Measurements from ENCODE around the gene NME9.

The NME9 gene

DNA sequence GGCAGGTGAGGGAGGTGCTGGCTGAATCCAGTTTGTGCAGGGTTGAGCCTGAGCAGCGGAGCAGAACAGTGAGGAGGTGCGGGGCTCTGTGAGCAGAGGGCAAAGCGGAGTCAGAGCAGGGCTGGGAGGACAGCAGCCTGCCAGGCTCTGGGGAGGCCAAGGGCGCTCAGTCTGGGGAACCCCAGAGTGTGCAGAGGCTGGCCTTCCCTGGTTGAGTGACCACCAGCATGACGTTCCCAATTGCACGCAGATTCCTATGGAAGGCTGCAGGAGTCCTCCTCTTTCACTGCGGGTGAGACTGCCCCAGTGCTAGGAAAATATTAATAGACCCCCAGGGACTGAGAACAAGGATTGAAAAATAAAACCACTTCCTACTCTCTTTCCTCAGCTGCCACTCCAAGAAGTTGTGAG is 31.9 kb upstream of the NME9 start:
- DNase-seq, result no peak

DNA sequence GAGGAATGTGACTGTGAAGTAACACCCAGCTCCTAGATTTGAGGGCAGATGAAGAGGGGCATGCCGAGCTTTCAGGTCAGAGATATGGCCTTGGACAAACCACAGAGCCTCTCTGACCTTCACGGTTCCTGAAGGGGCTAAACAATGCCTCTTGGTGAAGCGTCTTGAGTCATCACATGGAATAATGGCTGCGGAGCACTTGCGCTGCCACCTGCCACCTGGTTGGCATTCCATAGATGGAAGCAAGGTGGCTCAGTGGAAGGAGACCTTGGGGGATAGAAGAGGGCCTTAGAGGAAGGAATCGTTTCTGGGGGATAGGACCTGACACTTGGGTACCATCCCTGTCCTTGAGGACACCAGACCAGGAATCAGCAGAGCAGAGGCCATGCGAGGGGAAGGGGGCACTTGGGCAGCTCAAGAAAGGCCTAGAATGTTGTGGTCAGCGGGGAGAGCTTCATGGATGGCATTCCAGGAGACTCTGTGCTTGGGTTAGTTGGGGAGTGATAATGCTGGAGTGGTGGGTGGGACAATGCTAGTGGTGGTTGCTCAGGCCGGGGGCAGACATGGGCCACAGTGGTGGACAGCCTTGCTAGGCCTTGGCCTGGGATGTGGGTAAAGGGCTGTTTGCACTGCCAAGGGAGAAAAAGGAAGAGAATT is 31.3 kb upstream of the NME9 start:
- no peak for DNase-seq

DNA sequence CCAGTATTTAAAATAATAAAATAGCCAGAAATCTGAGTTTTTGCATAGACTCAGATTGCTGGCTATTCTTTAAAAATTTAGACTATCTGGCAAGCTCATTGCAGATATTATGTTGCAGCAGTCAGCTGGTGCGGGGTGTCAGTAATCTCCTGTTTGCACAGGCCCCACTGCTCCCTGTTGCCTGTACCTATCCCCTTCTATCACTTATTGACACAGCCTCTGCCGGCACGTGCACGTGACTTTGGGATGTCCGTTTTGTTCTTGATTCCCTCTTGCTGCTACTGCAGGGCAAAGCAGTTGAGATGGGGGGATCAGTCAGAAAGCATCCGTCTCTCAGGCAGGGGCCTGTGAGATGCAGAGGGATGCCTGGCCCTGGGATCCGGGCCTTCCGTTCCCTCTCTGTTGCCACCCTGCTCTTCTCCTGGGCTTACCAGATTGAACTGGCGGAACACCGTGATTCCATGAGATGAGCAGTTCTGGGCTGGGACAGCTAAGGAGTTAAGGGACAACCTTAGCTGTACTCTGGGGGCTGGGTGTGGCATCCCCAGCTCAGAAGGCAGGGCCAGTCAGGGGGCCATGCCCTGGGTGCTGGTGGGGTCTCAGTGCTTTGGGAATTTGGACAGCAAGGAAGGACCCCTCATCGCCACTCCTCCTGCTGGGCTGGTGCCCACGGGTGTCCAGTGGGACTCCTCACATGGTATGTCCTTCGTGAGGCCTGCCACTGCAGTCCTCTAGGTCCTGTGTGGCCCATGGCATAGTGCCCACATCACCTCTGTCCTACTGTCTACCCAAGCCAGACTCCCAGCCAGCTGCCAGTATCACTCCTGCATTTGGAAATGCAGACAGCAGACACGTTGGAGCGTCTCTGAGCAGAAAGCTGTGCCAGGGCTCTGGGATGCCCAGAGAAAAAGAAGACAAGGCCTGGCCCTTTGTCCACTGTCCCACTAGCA is 30.5 kb upstream of the NME9 start:
- DNase-seq, result no peak

DNA sequence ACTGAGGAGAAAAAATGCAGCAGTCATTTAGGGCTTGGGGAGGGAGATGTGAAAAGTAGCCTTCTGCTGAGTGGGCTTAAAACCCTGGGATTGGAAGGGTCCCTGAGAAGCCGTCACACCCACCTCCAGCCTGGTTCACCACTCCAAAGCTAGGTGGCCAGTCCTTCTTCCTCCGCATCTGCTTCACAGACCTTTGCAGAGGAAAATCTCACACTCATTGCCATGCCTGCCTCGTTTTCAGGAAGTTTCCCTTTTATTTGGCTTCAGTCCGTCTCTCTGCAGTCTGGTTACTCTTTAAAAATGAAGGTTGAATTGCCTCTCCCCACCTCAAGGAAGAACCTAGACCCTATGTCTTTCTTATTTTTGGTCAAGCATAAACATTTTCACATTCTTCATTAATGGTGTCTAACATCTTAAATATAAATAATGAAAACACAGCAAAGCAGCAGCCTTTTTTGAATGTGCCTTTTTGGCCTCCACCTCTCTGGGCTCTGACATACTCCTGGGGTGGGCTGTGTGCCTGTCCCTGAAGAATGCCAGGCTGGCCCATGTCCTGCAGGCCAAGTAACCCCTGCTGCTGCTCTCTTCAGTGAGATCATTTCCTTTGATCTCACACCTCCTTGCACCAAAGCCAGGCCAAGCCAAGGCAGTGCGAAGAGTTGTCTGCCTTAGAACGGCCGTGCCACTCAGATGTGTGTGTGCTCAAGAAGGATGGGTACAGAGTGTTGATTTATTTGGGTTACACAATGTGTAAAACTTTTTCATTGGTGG is 29.7 kb upstream of the NME9 start:
- no peak for DNase-seq

DNA sequence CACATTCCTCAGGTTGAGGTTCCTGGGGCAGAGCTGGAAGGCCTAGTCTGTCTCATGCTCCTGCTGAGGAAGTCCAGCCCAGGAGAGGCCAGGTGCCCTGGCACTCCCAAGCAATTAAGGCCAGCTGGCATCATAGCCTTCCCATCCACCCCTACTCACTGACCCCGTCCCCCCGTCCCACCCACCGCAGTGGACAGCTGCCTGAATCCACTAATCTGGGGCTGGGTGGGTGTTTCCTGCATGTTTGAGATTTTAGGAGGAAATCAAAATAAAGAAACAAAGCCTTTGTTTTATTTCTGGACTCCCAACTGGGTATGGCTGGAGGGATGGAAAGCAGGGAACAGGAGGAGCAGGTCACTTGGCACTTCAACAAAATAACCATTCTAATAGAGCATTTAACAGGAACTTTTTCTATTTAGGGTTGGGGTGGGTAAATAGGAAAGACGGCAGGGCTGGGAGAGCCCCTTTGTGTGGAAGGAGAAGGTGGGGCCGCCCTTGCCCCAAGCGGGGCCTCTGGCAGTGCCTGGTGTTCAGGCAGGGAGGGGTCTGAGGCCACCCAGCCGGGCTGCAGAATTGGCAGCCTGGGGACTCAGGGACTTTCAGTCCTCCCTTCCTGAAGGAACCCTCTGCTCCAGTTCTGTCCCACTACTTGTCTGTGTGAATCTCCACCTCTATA is 27.2 kb upstream of the NME9 start:
- no peak for DNase-seq

DNA sequence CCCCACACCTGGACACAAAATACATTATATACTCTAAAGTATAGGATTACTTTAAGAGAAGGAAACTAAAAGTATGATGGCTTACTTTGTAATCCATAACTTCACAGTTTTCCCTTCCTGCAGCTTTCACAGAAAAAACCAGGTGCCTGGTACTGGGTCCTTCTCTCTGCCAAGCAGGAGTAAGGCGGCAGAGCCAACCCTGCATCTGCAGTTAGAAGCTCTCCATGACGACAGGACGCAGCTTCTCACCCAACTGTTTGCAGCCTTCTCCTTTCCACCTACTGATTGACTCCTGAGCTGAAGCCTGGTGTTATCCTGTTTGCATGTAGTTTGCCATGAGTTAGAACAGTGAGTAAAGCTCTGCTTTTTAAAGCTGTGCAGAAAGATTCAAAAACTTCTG is 25.4 kb upstream of the NME9 start:
- no peak for DNase-seq

DNA sequence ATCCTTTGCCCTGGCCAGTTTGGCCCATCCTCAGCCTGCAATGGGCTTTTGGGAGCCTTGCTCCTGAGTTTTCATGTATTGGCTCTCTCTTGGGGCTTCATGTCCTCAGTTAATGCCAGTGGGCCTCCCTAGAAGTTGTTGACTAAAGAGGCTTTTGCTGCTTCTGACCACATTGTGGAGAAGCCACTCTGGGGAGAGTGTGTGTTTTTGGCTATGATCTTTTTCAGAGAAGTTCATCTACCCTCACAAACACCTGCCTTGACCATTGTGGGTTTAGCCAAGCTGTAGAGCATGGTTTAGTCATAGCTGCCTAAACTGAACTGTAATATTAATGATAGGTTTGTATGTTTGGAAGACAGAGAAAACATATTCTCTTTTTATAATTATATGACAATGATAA is 24.7 kb upstream of the NME9 start:
- DNase-seq, result no peak

DNA sequence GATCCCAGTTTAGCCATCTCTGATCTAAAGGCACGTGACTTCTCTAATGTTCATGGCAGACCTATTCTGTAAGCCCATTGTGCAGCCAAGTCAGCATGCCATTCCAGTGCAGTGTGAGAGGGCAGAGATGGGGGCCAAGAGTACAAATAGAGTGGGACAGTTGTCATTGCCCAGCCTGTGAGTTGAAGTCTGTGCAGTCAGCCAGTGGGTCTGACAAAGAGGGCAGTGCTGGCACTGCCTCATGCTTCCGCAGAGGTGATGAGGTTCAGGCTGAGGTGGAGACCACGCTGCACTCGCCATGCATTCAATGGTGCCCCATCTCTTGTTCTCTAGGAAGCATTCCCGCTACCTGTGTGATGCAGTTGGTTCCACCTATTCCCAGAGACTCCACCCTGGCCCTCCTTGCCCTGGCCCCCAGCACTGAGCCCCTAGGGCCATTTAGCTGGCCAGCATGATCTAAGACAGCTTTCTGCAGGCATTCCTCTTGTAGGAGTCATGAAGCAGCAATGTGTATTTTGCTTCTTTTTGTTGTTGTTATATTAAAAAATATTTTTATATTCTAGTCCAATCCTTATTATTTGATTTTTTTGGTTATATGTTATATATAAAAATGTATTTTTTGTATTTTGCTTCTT is 22.4 kb upstream of the NME9 start:
- DNase-seq, result no peak

DNA sequence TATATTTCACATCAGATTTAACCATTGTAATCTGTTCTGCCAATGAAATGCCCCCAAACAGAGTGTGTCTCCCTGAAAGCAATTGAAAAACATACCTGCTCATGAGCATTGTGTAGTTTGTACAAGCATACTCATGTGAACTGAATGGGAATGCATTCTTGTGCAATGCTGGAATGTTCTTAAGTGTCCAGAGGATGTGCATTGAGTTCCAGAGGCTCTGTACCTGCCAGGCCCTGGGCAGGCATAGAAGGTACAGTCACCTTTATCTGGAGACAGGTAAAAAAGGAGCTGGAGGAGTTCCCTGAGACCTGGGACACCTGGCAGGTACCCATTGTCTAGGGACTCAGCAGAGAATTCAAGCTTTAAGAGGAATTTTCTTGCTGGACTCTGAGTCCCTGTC is 21.5 kb upstream of the NME9 start:
- DNase-seq, result no peak

DNA sequence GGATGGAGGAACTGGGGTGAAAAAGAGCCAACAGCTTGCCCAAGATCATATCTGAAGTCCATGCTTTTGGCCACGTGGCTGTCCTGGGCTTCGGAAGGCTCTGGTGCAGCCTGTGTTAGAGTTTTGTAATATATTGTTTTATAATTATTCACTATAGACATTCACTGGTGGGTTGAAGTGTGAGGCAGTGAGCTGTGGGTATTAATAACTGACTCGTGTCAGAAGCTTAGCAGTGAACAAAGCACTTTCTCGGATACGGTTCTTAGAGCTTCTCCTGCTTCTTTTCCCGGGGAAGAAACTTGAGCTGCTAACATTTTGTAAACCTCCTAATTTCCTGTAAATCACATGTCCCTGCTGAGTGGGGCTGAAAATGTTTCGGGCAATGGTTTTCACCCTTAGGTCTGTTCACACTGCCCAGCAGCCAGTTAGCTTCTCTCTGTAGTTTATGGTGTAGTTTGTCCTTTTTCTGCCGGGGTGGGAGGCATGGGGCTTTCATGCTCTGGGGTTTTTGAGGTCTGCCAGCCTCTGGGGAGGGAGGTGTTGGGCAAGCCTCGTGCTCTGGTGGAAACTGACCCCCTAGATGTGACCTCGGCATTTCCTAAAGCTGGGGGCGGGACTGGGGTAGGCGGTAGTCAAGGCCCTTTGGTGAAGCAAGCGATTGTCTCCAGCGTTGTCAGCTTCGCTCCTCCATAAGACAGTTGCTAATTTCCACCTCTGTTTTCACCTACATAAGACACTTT is 20.4 kb upstream of the NME9 start:
- no peak for DNase-seq

DNA sequence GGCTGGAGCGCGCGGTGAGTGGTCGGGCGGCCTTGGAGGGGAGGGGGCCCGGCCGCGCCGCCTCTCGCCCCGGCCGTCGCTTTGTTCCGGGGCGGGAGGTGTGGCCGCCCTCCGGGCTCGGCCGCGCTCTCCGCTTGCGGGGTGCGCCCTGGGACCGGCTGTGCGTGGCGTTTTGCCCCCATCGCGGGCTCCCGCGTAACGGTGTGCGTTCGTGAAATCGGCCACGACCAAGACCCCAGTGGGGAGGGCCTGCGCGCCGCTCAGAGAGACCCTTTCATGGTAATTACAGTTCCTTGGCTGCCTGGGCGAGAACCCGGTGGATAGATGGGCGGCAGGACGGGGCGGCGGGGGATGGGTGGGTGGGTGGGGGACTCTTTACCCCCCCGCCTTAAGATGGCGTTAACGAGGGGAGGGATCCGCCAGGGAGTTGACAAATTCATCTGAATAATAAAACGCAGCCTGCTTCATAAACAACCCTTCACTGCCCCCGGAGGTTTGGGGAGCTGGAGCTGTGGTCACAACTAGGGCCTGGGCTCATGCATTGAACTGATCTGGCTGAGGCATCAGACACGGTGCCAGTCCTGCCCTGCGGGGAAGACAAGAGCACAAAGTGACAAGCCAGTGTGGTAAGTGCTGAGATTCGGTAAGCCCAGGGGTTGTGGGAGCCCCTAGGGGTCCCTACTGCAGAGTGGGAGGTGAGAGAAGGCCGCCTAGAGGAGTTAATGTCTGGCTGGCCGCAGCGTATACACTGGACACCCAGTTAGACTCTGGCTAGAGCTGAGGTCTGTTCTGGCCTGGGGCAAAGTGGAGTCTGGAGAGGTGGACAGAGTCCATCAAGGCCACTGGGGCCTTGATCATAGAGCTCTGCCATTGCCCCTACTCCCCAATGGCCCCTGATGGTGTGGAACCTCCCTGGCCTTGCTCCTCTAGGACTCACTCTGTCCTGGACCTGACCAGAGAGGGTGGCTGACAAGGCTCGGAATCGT is 19.4 kb upstream of the NME9 start:
- peak; percentile 22 for DNase-seq

DNA sequence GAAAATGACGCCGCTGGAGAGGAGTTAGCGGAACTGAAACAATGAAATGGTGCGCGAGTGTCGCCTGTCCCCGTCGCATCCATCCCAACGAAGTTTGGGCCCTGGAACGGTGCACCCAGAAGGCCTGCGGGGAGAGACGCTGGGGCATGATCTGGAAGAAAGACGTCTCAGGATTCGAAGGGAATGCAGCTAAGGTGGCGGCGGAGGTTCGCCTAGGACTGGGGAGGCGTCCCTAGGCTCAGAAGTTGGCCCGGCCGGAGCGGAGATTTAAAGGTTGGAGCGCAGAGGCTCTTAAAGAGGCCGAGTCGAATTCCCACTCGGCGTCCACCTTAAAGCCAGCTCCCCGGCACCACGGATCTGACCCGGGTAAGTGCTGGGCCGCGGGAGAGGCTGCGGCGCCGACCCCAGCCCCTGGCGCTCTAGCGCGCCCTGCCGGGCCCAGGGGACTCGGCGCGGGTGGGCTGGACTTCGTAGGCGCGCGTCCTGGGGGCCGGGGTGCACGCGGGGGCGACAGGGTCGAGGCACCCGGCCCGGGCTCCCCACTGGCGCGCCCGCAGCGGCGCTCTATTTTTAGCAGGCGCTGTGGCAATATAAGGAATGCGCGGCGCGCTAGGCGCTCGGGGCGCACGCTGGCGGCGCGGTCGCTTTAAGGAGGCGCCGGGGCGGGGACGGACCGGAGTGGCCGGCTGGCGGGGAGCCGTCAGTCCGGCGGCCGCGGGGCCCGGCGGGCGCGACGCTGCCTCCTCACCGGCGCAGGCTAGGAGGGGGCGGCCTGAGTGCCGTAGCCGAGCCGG is 18.5 kb upstream of the NME9 start, which contains the start of gene MRAS:
Gene MRAS (plus strand): TSS at position 620 of the 794 bp plus-strand sequence. CDS start 24,305 bp downstream, outside the sequence.
- peak; percentile 63 for DNase-seq

DNA sequence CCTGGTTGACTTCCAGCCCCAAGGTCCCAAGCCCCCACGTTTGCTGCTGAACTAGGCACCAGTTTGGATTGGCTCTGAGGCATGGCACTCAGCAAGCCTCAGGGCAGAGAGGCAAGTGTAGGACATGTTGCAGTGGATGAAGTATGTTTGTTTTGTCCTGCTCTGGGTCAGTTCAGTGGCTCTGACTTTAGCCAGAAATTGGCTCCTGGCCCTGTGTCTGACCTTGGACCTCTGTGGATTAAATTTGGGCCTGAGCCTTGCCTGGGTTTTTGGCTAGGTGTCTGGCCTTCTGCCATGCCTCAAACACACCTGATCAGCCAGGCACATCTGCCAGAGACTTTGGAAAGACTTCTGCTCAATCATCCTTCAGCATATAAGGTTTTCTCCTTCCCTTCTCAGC is 15.1 kb upstream of the NME9 start:
- no peak for DNase-seq

DNA sequence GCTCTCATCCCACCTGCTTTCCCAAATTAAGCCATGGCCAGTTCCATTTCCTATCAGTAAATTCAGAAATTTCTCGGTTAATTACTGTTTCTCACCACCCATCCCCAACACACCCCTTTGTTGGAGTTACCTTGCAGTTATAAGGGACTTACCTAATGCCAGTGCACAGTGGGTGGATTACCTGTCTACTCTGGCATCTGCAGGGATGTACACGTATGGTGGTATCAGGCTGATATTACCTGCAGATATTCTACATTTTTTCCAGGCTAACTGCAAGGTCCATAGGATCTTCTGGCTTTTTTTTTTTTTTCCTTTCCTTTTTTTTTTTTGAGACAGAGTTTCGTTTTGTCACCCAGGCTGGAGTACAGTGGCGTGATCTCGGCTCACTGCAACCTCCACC is 10.9 kb upstream of the NME9 start:
- no peak for DNase-seq

DNA sequence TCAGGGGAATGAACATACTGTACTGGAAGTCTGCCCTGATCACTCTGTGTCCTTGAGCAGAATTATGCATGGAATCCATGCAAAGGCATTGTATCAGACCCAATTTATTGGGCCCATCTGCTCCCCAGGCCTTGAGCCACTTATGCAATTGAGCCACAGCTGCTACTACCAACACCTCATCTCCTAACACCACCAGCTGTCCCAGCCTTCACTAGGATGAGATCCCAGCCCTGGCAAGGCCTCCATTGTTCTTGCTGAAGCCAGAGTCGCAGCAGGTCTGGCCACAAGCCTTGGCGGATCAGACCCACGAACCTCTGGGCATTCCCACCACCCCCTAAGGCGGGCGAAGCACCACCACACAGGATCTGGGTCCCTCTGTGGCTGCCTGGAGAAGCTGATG is 9.2 kb upstream of the NME9 start:
- no peak for DNase-seq

DNA sequence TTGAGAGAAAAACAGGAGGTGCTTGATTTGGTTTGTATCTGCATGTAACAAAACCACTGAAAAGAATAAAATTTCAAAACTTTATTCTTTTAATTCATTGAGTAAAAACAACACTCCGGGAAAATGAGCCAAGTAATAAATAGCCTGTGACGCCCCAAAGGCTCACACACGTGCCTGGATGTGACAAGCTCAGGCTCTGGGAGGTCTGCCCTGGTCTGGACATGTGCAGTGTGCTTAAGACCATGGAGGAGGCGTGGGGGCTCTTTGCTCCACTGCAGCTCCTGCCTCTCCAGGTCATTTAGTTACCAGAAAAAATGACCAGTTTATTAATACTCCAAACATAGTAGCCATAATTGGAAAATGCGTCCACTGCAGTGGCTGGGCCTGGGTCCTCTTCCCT is 8.6 kb upstream of the NME9 start:
- DNase-seq, result no peak

DNA sequence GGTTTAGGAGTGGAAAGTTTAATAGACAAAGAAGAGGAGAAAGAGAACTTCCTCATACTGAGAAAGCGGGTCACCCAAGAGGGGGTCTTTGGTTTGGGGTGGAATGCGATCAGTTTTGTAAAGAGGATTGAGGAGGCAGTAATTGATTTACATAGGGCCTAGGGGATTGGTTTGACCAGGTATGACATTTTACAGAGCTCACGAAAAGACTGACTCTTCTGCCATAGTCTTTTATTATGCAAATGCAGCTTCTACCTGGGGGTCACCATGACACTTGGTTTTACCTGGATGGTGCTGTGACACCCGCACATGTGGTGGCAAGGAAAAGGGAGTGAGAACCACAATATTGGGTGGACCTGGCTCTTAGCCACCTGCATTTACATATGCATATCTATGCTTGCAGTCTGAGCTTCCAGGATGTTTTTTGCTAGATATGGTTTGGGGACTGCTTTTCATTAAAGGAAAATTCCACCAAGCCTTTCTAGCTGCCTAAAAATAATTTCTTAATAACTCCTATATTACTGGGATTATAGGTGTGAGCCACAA is 6.9 kb upstream of the NME9 start:
- no peak for DNase-seq

DNA sequence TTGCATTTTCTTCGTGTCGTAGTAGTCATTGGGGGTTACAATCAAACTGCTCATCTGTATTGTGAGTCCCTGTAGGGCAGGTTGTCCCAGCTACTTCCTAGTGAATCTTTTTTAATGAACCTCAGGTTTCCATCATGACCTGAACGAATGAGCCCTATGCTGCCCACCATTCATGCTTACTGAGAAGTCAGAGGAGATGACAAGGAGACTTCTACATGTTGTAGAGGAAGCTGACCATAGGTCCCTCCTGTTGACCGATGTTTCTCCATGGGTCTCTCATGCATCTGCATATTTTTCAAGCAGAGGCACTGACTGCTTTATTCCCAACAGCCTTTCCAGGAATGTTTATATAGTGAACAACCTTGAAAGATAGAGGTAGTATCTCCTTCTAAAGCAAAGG is 5.0 kb upstream of the NME9 start:
- no peak for DNase-seq

DNA sequence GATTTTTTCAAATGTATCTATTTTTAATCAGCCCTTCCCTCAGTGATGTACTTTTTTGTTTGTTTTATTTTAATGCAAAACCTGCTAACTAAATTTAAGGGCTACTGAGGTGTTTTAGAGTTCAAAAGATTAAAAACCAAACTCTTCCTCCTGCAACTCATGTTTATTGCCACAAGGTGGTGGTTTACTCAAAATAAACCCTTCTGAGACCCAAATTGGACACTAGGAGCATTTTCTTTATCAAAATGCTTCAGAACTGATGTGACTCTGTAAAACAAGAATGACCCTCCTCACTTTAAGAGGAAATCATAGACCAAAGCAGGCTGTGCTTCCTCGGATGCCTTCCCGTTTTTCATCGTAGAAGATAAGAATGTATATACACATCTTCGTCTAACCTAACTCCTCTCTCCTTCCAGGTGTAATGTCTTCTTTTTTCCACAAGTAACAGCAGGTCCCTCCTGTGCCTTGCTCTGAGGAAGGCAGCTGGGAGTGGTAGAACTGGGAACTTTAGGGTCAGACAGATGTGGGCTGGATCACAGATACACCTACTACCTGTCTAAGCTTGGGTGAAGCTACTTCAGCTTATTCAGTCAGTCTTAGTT is 2.9 kb upstream of the NME9 start:
- DNase-seq, result peak; percentile 14

Data from NCI-H1092 treated with DMSO at 0.1 percent for 48 hours (cell line).